Progenitor cell of endocrine pancreas (in vitro differentiated cells): ENCODE data around the gene STOML3. TPM values are rescaled to one million over a fixed set of nuclear protein-coding genes. Genes with fewer than 3 reads are reported as not detected.

Experiments
- DNase-seq: peaks from one replicate; pipeline ENCODE4 v3.0.0; 2021; ENCODE audit warnings: low spot score; ENCODE audit not compliant: unreplicated experiment
- H3K27ac Mint-ChIP-seq: 2 replicates; pipeline ENCODE4 v1.8.0; 2021; ENCODE audit warnings: mild to moderate bottlenecking, moderate library complexity, mixed read lengths
- H3K27me3 Mint-ChIP-seq: 2 replicates; pipeline ENCODE4 v1.8.0; 2021; ENCODE audit warnings: mixed read lengths
- H3K36me3 Mint-ChIP-seq: 2 replicates; pipeline ENCODE4 v1.8.0; 2022; ENCODE audit warnings: mixed read lengths; ENCODE audit not compliant: insufficient read depth
- H3K4me1 Mint-ChIP-seq: 2 replicates; pipeline ENCODE4 v1.8.0; 2021; ENCODE audit warnings: low read depth, mixed read lengths
- H3K4me3 Mint-ChIP-seq: 2 replicates; pipeline ENCODE4 v1.8.0; 2021; ENCODE audit warnings: low read depth, mild to moderate bottlenecking, moderate library complexity, mixed read lengths
- H3K9me3 Mint-ChIP-seq: 2 replicates; pipeline ENCODE4 v1.8.0; 2021; ENCODE audit warnings: low read depth, mixed read lengths
- CTCF ChIP-seq: fragments of 200-600 bp; sonication (generic); IDR thresholded peaks from one replicate; pipeline ENCODE4 v1.5.0; 2021; ENCODE audit warnings: antibody characterized with exemption, mild to moderate bottlenecking; ENCODE audit not compliant: unreplicated experiment
- total RNA-seq: library from RNA; stranded (reverse); gene quantifications from 2 replicates; pipeline ENCODE4 v1.2.1, GENCODE V29; 2021

Gene STOML3
- total RNA-seq, 1 donor from 2014 or later, result not detected

GRCh38 chr13:38993381-38993780 lies 2.8 kb upstream of the STOML3 start:
- no peak overlapping the region for H3K27ac Mint-ChIP-seq
- no peaks in the 10 kb centered on the region for H3K36me3 Mint-ChIP-seq
- H3K4me3 Mint-ChIP-seq, result no peak overlapping the region
- no peaks in the 10 kb centered on the region for H3K27me3 Mint-ChIP-seq
- H3K9me3 Mint-ChIP-seq, result no peaks in the 10 kb centered on the region
- no peak for TF ChIP-seq CTCF
- DNase-seq, result no peak
- H3K4me1 Mint-ChIP-seq, result no peaks in the 10 kb centered on the region

DNA sequence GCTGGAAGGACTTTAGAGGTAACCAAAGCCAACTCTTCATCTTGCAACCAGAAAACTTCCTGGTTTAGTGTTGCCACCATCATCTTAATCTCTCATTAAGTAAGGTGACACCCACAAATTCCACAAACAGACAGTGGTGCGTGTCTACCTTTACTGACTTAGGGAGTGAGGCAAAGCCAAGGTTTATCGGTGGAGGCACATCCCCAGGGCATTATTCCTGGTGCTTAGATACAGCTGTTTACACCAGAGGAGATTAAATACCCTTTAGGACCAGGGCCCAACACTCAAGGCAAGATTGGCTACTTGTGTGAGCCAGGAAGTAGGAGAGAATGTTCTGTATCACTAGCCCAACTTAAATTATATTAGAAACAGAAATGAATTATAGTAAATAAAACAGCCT lies 9.5 kb downstream of the STOML3 start:
- Mint-ChIP-seq H3K36me3 (no peaks in the 10 kb centered on the region), H3K9me3 (peaks cover 16% of the 10 kb centered on the region), H3K27ac (no peak overlapping the region), H3K4me1 (peaks cover 7% of the 10 kb centered on the region), H3K4me3 (no peak overlapping the region), H3K27me3 (no peaks in the 10 kb centered on the region)
- TF ChIP-seq CTCF, result no peak
- DNase-seq, result no peak

DNA sequence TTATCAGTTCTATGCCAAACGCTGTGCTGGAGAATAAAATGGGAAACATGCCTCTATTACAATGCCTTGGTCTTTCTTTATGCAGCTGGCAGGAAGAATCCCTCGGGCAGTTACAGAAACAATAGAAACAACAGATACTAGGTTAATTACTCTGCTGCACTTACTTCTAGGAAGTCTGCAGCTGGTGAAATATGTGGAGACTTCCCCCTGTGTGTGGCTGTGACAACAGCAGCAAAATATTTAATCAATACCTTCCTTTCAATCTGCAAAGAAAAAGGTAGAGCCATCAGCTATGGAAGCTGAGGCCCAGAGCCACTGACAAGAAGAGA lies 9.9 kb downstream of the STOML3 start:
- peaks cover 16% of the 10 kb centered on the region for H3K9me3 Mint-ChIP-seq
- no peaks in the 10 kb centered on the region for H3K27me3 Mint-ChIP-seq
- H3K36me3 Mint-ChIP-seq, result no peaks in the 10 kb centered on the region
- H3K4me3 Mint-ChIP-seq, result no peak overlapping the region
- H3K27ac Mint-ChIP-seq, result no peak overlapping the region
- peaks cover 7% of the 10 kb centered on the region for H3K4me1 Mint-ChIP-seq
- DNase-seq, result no peak
- no peak for TF ChIP-seq CTCF

- no peak for DNase-seq
- H3K27ac Mint-ChIP-seq, result no peak overlapping the region
- no peak for TF ChIP-seq CTCF
- no peaks in the 10 kb centered on the region for H3K36me3 Mint-ChIP-seq
- H3K4me1 Mint-ChIP-seq, result peaks cover 7% of the 10 kb centered on the region
- H3K4me3 Mint-ChIP-seq, result no peak overlapping the region
- H3K27me3 Mint-ChIP-seq, result no peaks in the 10 kb centered on the region
- peaks cover 16% of the 10 kb centered on the region for H3K9me3 Mint-ChIP-seq
Observed at GRCh38 chr13:38979891-38980749, 10.5 kb downstream of the STOML3 start.

DNA sequence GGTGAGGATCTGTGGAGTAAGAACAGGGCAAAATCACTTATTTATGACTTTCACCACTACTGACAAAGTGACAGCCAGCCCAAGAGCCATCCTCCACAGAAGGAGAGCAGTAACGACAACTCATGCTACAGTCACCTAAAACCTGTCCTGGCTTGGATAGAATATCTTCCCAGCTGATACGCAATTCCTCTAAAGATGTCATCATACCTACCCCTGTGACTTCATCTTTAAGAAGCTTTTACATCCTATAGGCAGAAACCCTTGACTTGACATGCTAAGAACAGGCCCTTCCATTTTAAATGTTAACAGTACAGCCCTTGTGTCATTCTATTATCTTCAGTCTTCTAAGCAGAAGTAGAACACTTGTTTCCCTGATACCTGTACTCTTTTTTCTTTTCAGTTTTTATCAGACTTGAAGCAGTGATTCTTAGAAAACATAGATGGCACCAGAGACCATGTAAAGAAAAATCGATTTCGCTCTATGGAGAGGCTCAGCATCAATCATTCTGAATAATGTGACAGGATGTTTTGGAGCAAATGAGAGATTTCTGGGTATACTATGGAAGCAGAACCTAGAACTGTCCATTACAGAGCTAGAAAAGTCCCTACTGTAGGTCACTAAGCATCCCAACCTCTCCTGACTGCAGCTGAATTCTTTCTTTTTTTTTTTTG lies 20.1 kb downstream of the STOML3 start:
- Mint-ChIP-seq H3K27ac (no peak overlapping the region), H3K9me3 (no peaks in the 10 kb centered on the region), H3K27me3 (no peaks in the 10 kb centered on the region), H3K4me1 (no peaks in the 10 kb centered on the region), H3K36me3 (no peaks in the 10 kb centered on the region), H3K4me3 (no peak overlapping the region)
- DNase-seq, result no peak
- TF ChIP-seq CTCF, result no peak
